Cardiac fibroblast (primary cell): Measurements from ENCODE around the gene PFDN5.
"Not testable (repeated sequence)": the region's sequence is repeated elsewhere in the genome, so short reads cannot be mapped to it uniquely, and the experiment has no call there.

Experiments used
- DNase-seq, 2 donors: peaks; one replicate each; pipeline versions ENCODE4 v3.0.0 to v3.0.0-alpha.2; 2010; ENCODE audit warnings: low read depth in 2 of 2
- H3K4me3 ChIP-seq, 2 donors: replicated peaks in 1 of 2; 1 replicate in 1 of 2; 2 replicates in 1 of 2; pipeline ENCODE4 v1.5.1; 2011; ENCODE audit warnings: low read depth in 2 of 2, low read length in 2 of 2, mild to moderate bottlenecking in 2 of 2, moderate library complexity in 1 of 2
- CTCF ChIP-seq: IDR thresholded peaks from one replicate; pipeline ENCODE4 v1.5.1; 2011; ENCODE audit warnings: low read depth, mild to moderate bottlenecking, low read length, inconsistent platforms

The PFDN5 gene

GRCh38 chr12:53326460-53327185 is 31.3 kb downstream of the PFDN5 start:
- TF ChIP-seq CTCF: no peak
- no peak overlapping the region for H3K4me3 ChIP-seq
- DNase-seq: no peak

DNA sequence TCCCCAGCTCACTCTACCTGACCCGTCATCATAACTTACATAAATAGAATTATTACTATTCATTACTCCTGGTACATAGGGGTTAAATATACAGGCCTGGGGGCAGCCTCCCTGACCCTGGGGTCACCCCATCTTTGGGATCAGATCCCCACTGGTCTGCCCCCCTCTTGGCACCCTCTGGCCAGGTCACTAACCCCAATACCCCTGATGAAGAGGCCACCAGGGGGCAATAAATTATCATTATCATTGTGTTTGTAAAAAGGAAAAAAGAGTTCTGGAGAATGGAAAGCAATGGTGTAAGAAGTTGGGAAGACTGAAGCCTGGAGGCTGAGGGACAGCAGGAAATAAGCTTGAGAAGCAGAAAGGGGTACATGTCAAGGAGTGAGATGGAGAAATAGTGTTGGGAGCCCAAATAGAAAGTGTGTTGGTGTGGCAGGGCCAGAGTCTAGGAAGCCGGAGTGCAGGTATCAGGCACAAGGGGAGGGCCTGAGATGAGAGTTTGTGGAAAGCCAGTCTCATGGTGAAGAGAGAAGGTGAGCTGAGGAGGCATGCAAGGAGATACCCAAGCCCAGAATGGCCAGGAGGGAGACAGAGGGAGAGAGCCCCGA is 32.2 kb downstream of the PFDN5 start:
- H3K4me3 ChIP-seq: no peak overlapping the region
- peak; percentile 45 for TF ChIP-seq CTCF
- DNase-seq: peak; percentile 43 to 48

DNA sequence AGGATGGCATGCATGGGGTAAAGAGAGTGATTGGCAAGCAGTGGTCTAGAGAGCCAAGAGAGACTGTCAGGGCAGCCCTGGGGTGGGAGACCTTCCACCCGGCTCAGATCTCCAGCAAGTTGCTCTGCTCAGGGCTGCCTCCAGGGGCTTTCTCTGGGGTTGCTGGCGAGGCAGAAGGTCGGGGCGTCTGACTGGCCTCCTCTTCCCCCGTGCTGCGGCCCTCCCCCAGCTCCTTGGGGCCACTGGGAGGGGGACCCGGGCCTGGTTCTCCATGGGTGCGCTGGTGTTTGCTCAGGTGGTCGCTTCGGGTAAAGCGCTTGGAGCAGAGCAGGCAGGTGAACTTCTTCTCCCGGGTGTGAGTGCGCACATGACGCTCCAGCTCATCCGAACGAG is 32.7 kb downstream of the PFDN5 start:
- TF ChIP-seq CTCF: peak; percentile 5
- H3K4me3 ChIP-seq: no peak overlapping the region
- DNase-seq: no peak

DNA sequence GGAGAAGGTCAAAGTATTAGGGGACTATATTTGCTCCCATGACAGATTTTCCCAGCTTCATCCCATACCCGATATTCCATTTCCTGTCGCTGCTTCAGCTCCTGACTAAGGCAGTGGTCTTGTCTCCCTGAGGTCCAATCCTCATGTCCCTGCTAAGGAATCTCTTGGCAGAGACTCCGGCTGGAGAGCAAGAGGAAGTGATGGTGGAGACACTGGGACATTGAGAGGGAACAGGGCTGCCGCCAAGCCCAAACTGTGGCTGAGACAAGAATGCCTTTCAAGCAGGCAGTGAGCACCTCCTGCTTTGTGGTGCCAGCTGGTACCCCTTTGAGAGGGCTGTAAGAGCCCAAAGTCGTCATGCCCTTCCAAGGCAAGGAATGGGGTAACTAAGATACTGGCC is 35.3 kb downstream of the PFDN5 start:
- no peak for TF ChIP-seq CTCF
- no peak overlapping the region for H3K4me3 ChIP-seq
- no peak for DNase-seq

GRCh38 chr12:53332339-53332738 is 37.0 kb downstream of the PFDN5 start:
- not testable (repeated sequence) for H3K4me3 ChIP-seq, DNase-seq

GRCh38 chr12:53332744-53333143 is 37.4 kb downstream of the PFDN5 start:
- DNase-seq: no peak
- no peak for TF ChIP-seq CTCF
- H3K4me3 ChIP-seq: no peak overlapping the region

GRCh38 chr12:53333289-53333688 is 37.9 kb downstream of the PFDN5 start:
- no peak for DNase-seq
- TF ChIP-seq CTCF: no peak
- no peak overlapping the region for H3K4me3 ChIP-seq
